Ureter (tissue), 1 donor: ENCODE measurements around the gene COX17. TPM values are rescaled to one million over a fixed set of nuclear protein-coding genes. Genes with fewer than 3 reads are reported as not detected.

Experiments used
- DNase-seq: peaks from one replicate; pipeline ENCODE4 v3.0.0-alpha.2; 2020; ENCODE audit warnings: low spot score
- total RNA-seq: library from RNA; stranded (reverse); gene quantifications from one replicate; pipeline ENCODE4 v1.2.4, GENCODE V29; 2023
- donor health status: DM: yes; HTN: yes; CAD: no.

COX17 gene
- total RNA-seq, 1 donor from 2014 or later, result 29.7 TPM

DNA sequence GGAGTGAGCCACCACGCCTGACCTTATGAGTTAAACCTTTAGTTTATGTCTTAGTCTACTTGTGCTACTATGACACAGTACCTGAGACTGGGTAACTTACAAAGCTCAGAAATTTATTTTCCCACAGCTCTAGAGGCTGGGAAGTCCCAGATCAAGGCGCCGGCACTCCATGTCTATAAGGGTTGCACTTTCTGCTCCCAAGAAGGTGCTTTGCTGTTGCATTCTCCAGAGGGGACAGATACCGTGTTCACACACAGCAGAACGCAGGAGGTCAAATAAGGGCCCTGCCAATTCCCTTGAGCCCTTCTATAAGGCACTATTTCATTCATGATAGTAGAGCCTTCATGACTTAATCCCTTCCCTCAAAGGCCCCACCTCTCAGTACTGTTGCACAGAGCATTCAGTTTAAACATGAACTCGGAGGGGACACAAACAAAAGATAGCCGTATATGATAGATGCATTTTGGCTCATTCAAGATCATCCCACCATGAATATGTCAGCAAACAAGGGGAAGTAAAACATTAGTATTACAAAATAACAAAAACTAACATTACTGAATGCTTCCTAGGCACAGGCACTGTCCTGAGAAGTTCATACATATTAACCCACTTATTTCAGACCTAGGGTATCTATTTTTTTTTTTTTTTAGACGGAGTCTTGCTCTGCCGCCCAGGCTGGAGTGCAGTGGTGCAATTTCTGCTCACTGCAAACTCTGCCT, 53.0 kb downstream of the COX17 start:
- DNase-seq, result no peak

- no peak for DNase-seq
Observed at GRCh38 chr3:119620899-119621298, 56.3 kb downstream of the COX17 start.

Other genes starting within 250 kb of the COX17 start
- 37.0 TPM for gene TMEM39A, start 213.8 kb downstream of the COX17 start, total RNA-seq
- 34.7 TPM for gene POGLUT1, start 208.4 kb downstream of the COX17 start, total RNA-seq
- 93.8 TPM for gene TIMMDC1, start 178.9 kb downstream of the COX17 start, total RNA-seq
- 0.26 TPM for gene CD80, start 117.8 kb downstream of the COX17 start, total RNA-seq
- 8.6 TPM for gene ADPRH, start 97.9 kb downstream of the COX17 start, total RNA-seq
- gene PLA1A, start 79.5 kb downstream of the COX17 start, total RNA-seq, result 1.6 TPM
- gene POPDC2, start 16.8 kb downstream of the COX17 start, total RNA-seq, result 13.9 TPM
- 5.8 TPM for gene CFAP91, start 25.6 kb upstream of the COX17 start, total RNA-seq
- 1.2 TPM for gene NR1I2, start 104.7 kb upstream of the COX17 start, total RNA-seq